OCI-LY7 (cell line): ENCODE measurements around the gene CFDP1.

Source experiments
- EZH2phosphoT487 ChIP-seq: fragments of 200-600 bp; sonication (generic); IDR thresholded peaks from 2 replicates; pipeline ENCODE4 v1.6.1; 2018; ENCODE audit warnings: low read depth, borderline replicate concordance, mild to moderate bottlenecking, mixed run types, antibody characterized with exemption, low read length, moderate library complexity, mixed read lengths
- TF ChIP-seq, protein P1 (sequence below): fragments of 200-600 bp; sonication (generic); conservative IDR thresholded peaks from 2 replicates; pipeline ENCODE4 v1.5.1; 2014; ENCODE audit warnings: mild to moderate bottlenecking, antibody characterized with exemption, low read length, moderate library complexity, mixed read lengths

DNA sequence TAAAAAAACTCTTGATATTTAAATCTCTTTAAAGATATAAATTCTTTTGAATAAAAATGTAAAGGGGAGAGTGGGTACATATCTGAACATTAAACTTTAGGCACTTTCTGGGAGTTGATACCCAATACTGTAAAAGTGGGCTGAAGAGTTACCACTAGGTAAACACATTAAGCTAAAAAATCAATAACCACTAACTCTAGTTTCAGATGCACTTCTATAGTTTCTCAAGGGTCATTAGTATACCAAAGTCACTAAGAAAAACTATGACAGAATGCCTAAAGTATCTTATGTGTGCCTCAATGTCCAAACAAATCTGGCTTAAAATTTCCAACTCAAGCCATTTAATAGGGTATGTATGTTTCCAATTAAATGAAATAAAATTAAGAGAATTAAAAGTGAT lies 13.1 kb upstream of the CFDP1 start:
- TF ChIP-seq, protein P1, sequence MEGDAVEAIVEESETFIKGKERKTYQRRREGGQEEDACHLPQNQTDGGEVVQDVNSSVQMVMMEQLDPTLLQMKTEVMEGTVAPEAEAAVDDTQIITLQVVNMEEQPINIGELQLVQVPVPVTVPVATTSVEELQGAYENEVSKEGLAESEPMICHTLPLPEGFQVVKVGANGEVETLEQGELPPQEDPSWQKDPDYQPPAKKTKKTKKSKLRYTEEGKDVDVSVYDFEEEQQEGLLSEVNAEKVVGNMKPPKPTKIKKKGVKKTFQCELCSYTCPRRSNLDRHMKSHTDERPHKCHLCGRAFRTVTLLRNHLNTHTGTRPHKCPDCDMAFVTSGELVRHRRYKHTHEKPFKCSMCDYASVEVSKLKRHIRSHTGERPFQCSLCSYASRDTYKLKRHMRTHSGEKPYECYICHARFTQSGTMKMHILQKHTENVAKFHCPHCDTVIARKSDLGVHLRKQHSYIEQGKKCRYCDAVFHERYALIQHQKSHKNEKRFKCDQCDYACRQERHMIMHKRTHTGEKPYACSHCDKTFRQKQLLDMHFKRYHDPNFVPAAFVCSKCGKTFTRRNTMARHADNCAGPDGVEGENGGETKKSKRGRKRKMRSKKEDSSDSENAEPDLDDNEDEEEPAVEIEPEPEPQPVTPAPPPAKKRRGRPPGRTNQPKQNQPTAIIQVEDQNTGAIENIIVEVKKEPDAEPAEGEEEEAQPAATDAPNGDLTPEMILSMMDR = no peak
- TF ChIP-seq EZH2phosphoT487 = no peak
